ENCODE measurements around the gene DGAT2.

DGAT2 gene

DNA sequence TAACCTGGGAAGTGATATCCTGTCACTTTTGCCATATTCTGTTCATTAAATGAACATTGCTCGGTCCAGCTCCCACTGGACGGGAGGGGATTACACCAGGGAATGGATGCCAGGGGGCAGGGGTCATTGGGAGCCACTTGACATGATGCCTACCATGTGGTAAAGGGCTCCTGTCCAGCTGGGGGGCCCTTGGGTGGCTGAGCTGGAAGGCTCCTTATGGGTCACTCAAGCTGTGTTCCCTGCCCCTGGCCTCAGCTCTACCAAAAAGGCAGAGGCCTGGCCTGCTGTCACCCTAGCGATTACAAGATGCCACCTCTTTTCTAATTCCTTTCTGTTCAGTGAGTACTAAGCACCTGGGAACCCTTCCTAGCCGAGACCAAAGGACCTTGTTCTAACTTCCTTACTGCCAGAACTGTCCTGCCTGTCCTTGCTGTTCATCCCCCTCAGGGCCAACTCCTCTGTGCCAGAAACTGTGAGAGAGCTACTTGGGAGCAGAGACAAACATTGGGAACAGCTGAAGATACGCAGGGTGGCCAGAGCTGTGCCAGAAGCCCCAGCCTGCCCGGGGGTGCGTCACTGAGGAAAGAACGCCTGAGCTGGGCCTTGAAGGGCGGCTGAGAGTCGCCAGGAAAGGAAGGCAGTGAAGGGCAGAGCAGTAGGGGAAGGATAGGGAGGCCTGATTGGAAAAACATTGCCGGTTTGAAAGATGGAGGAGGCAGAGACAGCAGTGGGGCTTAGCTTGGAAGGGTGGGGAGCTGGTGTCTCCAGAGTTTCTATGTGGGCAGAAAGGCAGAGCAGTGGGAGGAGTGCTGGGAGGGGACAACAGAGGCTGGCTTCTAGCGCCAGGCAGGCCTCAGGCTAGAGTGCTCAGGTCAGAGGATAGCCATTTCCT is 33.7 kb downstream of the DGAT2 start:
- DNase-seq = no peak

GRCh38 chr11:75802913-75803820 is 34.6 kb downstream of the DGAT2 start:
- peak; percentile 75 to 79 for DNase-seq

DNA sequence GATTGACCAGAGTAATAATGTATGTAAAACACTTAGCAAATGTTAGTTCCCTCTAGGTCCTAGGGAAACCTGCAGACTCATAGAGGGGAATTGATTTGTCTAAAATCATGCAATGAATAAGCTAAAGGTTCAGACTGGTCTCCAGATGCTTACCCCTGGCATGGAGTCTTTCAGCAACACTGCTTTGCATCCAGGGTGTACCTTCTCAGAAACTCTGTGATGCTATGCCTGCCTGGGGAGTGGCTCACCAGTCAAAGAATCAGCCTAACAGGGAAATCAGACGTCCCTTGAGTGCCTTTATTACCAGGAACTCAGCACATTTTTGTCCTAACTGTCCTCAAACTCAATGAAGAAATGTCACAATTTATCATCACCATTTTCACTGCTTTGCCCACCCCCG is 40.5 kb downstream of the DGAT2 start:
- no peak for DNase-seq

DNA sequence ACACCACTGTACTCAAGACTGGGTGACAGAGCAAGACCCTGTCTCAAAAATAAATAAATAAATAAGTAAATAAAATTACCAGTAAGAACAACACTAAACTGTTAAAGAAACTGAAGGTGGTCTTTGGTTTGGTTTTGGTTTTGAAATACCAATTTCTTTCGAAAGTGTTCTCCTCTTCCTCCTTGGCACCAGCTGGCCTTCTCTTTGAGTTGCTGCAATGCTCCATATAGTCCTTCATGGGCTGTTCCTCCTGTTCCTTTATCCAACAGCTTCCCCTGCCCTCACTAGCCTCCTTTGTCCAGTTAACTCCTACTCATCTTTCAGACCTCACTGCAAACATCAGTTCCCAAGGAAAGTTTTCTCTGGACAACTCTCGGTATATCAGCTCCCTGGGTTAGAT is 41.4 kb downstream of the DGAT2 start:
- DNase-seq = no peak

- DNase-seq = no peak
Observed at GRCh38 chr11:75810637-75811390, 42.2 kb downstream of the DGAT2 start.

GRCh38 chr11:75811485-75811884 is 42.9 kb downstream of the DGAT2 start:
- no peak for DNase-seq

GRCh38 chr11:75812542-75813040 is 44.0 kb downstream of the DGAT2 start:
- DNase-seq = no peak

DNA sequence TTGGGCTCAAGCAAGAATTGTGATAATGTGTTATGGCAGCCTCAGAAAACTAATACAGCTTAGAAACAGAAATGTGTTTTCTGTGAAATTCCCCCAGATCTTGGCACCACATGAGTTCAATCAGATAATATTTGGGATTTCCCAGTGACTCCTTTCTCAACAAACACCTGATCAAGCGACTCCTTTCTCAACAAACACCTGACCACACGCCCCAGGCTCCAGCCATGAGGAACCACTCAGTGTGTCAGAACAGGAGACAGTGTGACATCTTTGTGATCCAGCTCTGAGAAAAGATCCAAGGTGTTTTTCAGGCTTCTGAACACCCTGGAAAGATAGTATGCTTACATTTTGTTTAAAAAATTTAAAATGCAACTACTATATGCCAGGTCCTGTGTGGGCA is 44.5 kb downstream of the DGAT2 start:
- no peak for DNase-seq

- no peak for DNase-seq
Observed at GRCh38 chr11:75813622-75814039, 45.1 kb downstream of the DGAT2 start.

- peak; percentile 76 to 79 for DNase-seq
Observed at GRCh38 chr11:75814363-75814676, 45.7 kb downstream of the DGAT2 start.

DNA sequence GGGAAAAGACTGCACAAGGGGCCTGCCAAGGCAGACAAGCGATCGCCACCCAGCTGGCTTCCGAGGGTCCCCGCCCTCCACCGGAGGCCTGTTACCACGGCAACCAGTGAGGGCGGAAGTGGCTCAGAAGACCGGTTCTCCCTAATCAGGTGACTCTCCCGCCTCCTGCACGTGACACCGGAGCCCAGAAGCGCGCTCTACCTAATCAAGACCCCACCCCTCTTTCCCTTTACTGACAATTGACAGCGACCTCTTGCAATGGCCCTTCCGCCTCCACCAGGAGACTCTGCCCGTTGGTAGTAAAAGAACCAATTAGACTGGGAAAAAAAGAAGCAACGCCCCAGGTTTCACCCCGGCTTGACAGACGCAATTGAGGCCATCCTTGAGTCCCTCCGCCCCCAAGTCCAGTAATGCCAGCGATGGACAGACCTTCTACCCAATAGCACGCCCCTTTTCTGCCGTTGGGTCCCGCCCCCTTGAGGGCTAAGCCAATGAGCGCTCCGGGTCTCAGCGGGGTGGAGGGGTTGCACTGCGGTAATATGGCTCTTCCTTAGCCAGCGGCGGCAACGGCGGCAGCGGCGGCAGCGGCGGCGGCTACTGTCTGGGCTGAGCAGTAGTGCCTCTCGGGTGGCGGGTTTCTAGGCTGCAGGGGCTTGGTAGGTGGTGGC is 46.2 kb downstream of the DGAT2 start, which contains the start of gene UVRAG:
Gene UVRAG (plus strand): TSS at position 534 of the 668 bp plus-strand sequence. CDS start 198 bp downstream, outside the sequence.
- peak; percentile 99 for DNase-seq

DNA sequence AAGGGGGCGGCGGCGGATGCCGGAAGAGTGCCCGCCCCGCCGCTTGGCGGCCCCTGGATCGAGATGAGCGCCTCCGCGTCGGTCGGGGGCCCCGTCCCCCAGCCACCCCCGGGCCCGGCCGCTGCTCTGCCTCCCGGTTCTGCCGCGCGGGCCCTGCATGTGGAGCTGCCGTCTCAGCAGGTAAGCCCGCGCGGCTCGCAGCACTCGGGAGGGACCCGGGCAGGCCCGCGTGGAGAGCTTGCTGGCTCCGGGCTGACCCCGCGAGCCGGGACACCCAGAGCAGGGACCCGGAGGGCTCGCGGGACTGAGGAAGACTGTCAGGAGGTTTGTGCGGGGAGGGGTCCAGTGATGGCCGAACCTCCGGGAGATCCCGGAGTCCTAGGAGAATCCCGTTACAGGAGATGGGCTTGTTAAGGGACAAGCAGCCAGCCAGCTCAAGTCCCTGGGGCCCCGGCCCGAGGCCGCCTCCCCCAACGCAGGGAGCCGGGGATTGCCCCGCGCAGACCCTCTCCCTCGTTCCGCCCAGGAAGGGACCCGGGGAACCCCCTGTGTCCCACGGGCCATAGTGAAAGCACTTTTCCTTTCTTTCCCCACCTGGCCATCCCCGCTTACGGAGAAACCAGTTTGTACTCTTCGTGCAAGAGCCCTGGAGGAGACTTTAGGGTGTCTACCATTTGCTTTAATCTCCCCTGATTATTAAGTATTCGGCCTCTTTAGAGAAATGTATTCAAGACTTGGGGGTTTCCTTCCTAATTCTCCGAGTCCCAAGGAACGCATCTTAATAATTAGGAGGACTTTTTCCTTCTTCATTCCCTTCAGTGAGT is 47.0 kb downstream of the DGAT2 start:
- DNase-seq = peak in 1 of 2 experiments; percentile 17

DNA sequence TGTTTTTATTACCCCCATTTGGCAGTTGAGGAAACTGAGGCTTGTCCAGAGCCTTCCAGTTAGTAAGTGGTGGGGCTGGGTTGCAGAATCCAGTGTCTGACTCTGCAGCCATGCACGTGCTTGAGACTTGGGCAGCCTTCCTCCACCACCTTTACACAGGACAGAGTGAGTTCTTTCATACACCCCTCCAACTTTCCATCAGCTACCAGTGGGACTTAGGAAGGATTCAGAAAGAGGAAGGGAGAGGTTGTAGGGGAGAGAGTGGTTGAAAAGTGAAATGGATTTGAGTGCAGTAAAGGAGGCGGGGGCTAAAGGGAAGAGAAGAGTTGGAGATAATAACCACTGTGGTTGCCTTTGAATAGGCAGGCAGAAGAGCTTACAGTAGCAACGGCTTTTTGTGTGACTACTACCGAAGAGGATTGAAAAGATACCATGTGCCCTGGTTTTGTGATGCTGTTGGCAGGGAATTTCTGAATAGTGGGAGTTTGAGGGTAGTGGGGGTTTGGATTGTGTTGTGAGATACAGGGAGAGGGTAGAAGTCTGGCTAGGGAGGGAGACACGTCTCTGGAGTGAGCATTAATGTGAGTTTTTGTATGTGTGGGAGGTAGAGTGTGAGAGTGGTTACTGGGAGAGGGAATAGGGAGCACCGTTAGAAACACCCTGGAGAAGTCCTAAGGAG is 48.1 kb downstream of the DGAT2 start:
- peak; percentile 73 to 85 for DNase-seq

- no peak for DNase-seq
Observed at GRCh38 chr11:75820645-75821044, 52.1 kb downstream of the DGAT2 start.

- DNase-seq = no peak
Observed at GRCh38 chr11:75821202-75821601, 52.6 kb downstream of the DGAT2 start.

DNA sequence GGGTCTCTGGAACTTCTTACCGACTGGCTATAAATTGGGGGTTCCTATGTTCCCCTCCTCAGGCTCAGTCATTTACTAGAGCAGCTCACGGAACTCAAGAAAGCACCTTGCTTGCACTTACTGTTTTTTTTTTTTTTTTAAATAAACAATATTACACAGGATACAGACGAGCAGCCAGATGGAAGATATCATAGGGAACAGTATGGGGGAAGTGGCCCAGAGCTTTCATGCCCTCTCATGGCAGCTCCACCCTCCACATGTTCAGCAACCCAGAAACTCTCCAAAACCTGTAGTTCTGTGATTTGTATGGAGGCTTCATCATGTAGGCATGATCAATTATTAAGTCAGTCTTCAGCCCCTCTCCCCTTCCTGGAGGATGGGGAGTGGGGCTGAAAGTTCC is 54.0 kb downstream of the DGAT2 start:
- DNase-seq = no peak

DNA sequence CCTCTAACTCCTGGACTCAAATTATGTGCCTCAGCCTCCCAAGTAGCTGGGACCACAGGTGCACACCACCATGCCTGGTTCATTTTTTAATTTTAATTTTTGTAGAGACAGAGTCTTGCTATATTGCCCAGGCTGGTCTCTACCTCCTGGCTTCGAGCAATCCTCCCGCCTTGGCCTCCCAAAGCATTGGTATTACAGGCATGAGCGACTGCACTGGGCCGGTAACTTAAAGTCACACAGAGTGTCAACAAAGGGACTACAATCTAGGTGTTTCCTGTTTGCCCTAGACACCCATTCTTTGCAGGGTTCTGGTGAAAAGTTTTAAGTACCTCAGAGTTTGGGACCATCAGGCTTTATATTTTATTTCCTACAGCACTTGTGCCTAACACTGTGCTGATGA is 54.8 kb downstream of the DGAT2 start:
- DNase-seq = no peak

- DNase-seq = no peak
Observed at GRCh38 chr11:75823946-75824345, 55.4 kb downstream of the DGAT2 start.

GRCh38 chr11:75826461-75827230 is 58.1 kb downstream of the DGAT2 start:
- DNase-seq = no peak

DNA sequence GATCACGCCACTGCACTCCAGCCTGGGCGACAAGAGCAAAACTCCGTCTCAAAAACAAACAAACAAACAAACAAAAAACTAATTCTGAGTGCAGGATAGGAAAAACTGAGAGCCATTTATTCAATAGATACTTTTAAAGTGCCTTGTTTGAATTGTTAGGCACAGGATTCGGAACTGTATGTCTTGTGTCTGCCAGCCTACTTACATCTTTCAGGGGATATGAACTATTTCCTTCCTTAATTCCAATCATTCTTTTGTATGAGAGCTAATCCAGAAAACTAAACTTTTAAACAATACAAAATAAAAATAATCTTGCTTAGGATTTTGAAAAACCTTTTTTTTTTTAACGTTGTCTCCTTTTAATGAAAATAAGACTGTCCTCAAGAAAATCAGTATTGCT is 59.0 kb downstream of the DGAT2 start:
- DNase-seq = no peak

Data from Kasumi-1 (cell line).